ENCODE data around the gene PRDM1.

DNA sequence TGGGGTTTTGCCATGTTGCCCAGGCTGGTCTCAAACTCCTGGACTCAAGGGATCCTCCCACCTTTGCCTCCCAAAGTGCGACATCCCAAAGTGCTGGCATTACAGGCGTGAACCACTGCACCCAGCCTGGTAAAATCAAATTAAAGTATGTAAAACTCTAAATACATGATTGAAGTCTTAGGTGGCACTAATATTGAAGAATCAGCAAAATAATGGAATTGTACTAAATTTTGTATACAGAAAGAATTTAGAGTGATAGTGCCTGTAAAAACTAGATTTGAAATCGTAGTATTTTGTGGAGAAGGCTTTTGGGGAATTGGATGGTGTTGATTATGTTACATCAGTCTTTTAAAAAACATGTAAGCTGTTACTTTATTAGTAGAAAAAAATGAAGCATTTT is 10.0 kb upstream of the PRDM1 start:
- TF ChIP-seq EP300 (IDR thresholded peaks at IDR 0.05) (no peak), POLR2A (IDR thresholded peaks at IDR 0.05) (no peak), POLR2AphosphoS5 (IDR thresholded peaks at IDR 0.05) (no peak)
- TF ChIP-seq, protein P1, sequence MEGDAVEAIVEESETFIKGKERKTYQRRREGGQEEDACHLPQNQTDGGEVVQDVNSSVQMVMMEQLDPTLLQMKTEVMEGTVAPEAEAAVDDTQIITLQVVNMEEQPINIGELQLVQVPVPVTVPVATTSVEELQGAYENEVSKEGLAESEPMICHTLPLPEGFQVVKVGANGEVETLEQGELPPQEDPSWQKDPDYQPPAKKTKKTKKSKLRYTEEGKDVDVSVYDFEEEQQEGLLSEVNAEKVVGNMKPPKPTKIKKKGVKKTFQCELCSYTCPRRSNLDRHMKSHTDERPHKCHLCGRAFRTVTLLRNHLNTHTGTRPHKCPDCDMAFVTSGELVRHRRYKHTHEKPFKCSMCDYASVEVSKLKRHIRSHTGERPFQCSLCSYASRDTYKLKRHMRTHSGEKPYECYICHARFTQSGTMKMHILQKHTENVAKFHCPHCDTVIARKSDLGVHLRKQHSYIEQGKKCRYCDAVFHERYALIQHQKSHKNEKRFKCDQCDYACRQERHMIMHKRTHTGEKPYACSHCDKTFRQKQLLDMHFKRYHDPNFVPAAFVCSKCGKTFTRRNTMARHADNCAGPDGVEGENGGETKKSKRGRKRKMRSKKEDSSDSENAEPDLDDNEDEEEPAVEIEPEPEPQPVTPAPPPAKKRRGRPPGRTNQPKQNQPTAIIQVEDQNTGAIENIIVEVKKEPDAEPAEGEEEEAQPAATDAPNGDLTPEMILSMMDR (IDR thresholded peaks at IDR 0.05), result no peak

Measured in stomach (tissue), 4 donors.